Suprapubic skin (tissue), 4 donors: ENCODE data around the gene MRPL40. TPM values are rescaled to one million over a fixed set of nuclear protein-coding genes. Genes with fewer than 3 reads are reported as not detected.
A peak's percentile ranks its signal among the peaks of the same experiment; 100 is the strongest.

Experiments
- DNase-seq, 2 donors: peaks; one replicate each; pipeline ENCODE4 v3.0.0-alpha.2; 2019; ENCODE audit warnings: low spot score in 2 of 2
- H3K27ac ChIP-seq: fragments of 200-600 bp; sonication (generic); one replicate; pipeline ENCODE4 v1.5.1; 2019
- H3K27me3 ChIP-seq: fragments of 200-600 bp; sonication (generic); one replicate; pipeline ENCODE4 v1.5.1; 2019
- H3K36me3 ChIP-seq: fragments of 200-600 bp; sonication (generic); one replicate; pipeline ENCODE4 v1.5.1; 2019
- H3K4me1 ChIP-seq: fragments of 200-600 bp; sonication (generic); one replicate; pipeline ENCODE4 v1.5.1; 2019
- H3K4me3 ChIP-seq: fragments of 200-600 bp; sonication (generic); one replicate; pipeline ENCODE4 v1.5.1; 2019; ENCODE audit warnings: mild to moderate bottlenecking
- H3K9me3 ChIP-seq: fragments of 200-600 bp; sonication (generic); one replicate; pipeline ENCODE4 v1.5.1; 2019
- EP300 ChIP-seq: sonication (generic); formaldehyde crosslinking; IDR thresholded peaks from one replicate; pipeline ENCODE4 v1.6.1; 2017; ENCODE audit warnings: antibody characterized with exemption
- POLR2A ChIP-seq, 2 donors: fragments of 450-650 bp; IDR thresholded peaks; one replicate each; pipeline ENCODE4 v1.6.1; 2017; ENCODE audit warnings: antibody characterized with exemption in 2 of 2, mild to moderate bottlenecking in 2 of 2, moderate library complexity in 2 of 2
- POLR2AphosphoS5 ChIP-seq, 3 donors: sonication (generic); formaldehyde crosslinking; IDR thresholded peaks; one replicate each; pipeline ENCODE4 v1.6.1; 2017; ENCODE audit warnings: antibody characterized with exemption in 3 of 3
- WGBS: methylation state at CpG from one replicate; pipeline ENCODE4 v1.1.5; 2018; 5-methylcytosine and 5-hydroxymethylcytosine counted together
- total RNA-seq, 4 donors: library from RNA; depleted of rRNA; stranded (reverse); fragments of >200 nt; gene quantifications; one replicate each; pipeline ENCODE4 v1.1.0, GENCODE V29; 2016
- TF ChIP-seq, protein P1 (sequence below), 2 donors: fragments of 200-600 bp in 1 of 2; fragments of 450-650 bp in 1 of 2; sonication (generic) in 1 of 2; IDR thresholded peaks; one replicate each; pipeline ENCODE4 v1.5.1; 2016 to 2019; ENCODE audit warnings: antibody characterized with exemption in 2 of 2, mild to moderate bottlenecking in 1 of 2, moderate library complexity in 1 of 2

Gene MRPL40
- total RNA-seq, 4 donors from 2014 or later: 19.1 to 33.9 (median 22.7) TPM

- no peak for DNase-seq
- Histone ChIP-seq H3K36me3 (peaks cover 75% of the 10 kb centered on the region), H3K27me3 (no peaks in the 10 kb centered on the region), H3K4me3 (no peak overlapping the region), H3K9me3 (no peaks in the 10 kb centered on the region), H3K4me1 (peaks cover 3% of the 10 kb centered on the region), H3K27ac (no peak overlapping the region)
- TF ChIP-seq POLR2AphosphoS5 (IDR thresholded peaks at IDR 0.05) (no peak), EP300 (no peak), POLR2A (IDR thresholded peaks at IDR 0.05) (no peak)
- TF ChIP-seq, protein P1, sequence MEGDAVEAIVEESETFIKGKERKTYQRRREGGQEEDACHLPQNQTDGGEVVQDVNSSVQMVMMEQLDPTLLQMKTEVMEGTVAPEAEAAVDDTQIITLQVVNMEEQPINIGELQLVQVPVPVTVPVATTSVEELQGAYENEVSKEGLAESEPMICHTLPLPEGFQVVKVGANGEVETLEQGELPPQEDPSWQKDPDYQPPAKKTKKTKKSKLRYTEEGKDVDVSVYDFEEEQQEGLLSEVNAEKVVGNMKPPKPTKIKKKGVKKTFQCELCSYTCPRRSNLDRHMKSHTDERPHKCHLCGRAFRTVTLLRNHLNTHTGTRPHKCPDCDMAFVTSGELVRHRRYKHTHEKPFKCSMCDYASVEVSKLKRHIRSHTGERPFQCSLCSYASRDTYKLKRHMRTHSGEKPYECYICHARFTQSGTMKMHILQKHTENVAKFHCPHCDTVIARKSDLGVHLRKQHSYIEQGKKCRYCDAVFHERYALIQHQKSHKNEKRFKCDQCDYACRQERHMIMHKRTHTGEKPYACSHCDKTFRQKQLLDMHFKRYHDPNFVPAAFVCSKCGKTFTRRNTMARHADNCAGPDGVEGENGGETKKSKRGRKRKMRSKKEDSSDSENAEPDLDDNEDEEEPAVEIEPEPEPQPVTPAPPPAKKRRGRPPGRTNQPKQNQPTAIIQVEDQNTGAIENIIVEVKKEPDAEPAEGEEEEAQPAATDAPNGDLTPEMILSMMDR (IDR thresholded peaks at IDR 0.05): no peak
- WGBS: 73% methylated on average over 2 of the region's 2 CpGs
Measured at GRCh38 chr22:19460036-19460435, 27.7 kb downstream of the MRPL40 start.

DNA sequence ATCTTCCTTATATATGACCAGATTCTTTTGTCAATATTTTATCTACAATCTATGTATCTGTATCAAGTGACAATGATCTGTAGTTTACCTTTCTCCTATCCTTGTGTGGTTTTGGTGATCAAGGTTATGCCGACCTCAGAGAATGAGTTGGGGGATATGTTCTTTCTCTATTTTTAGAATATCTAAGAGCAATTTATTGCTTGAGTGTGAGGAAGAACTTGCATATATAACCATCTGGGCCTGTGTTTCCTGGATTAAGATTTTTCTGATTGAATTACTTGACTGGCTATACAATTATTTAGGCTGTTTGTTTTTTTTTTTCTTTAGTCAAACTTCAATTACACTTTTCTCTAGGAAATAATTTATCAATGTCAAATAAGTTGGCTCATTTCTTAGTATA, 29.2 kb downstream of the MRPL40 start:
- TF ChIP-seq, protein P1 (IDR thresholded peaks at IDR 0.05): no peak
- TF ChIP-seq POLR2AphosphoS5 (IDR thresholded peaks at IDR 0.05) (no peak), POLR2A (IDR thresholded peaks at IDR 0.05) (no peak), EP300 (no peak)
- no peak for DNase-seq
- 96% methylated on average over 1 of the region's 1 CpG for WGBS
- peaks cover 75% of the 10 kb centered on the region for H3K36me3 ChIP-seq
- no peaks in the 10 kb centered on the region for H3K27me3 ChIP-seq
- no peaks in the 10 kb centered on the region for H3K9me3 ChIP-seq
- peaks cover 3% of the 10 kb centered on the region for H3K4me1 ChIP-seq
- H3K4me3 ChIP-seq: no peak overlapping the region
- H3K27ac ChIP-seq: no peak overlapping the region

DNA sequence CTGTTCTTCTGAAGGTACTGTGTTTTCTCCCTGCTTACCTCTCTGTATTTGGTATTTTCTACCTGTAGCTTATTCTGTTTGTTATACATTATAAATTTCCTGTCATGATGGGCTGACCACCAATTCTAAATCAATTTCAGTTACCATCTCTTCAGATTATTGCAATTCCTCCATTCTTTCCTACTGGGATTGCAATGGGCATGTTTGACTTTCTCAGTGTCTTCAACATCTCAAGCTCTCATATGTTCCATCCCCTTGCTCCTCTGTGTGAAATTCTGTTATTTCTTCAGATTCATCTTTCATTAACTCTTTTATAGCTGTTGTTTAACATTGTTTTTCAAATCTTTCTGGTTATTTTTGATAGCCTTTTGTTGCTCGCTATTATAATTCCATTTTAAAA, 30.7 kb downstream of the MRPL40 start:
- no peak overlapping the region for H3K4me3 ChIP-seq
- no peaks in the 10 kb centered on the region for H3K9me3 ChIP-seq
- WGBS: 97% methylated on average over 1 of the region's 1 CpG
- TF ChIP-seq, protein P1 (IDR thresholded peaks at IDR 0.05): no peak
- TF ChIP-seq POLR2AphosphoS5 (IDR thresholded peaks at IDR 0.05) (no peak), POLR2A (IDR thresholded peaks at IDR 0.05) (no peak), EP300 (no peak)
- DNase-seq: no peak
- no peaks in the 10 kb centered on the region for H3K27me3 ChIP-seq
- peaks cover 75% of the 10 kb centered on the region for H3K36me3 ChIP-seq
- H3K27ac ChIP-seq: no peak overlapping the region
- peaks cover 3% of the 10 kb centered on the region for H3K4me1 ChIP-seq

- Histone ChIP-seq H3K36me3 (peaks cover 75% of the 10 kb centered on the region), H3K27me3 (no peaks in the 10 kb centered on the region), H3K4me3 (no peak overlapping the region), H3K4me1 (peaks cover 3% of the 10 kb centered on the region), H3K27ac (no peak overlapping the region), H3K9me3 (no peaks in the 10 kb centered on the region)
- no peak for DNase-seq
- WGBS: 68% methylated on average over 7 of the region's 7 CpGs
- TF ChIP-seq EP300 (no peak), POLR2AphosphoS5 (IDR thresholded peaks at IDR 0.05) (no peak), POLR2A (IDR thresholded peaks at IDR 0.05) (no peak)
- TF ChIP-seq, protein P1 (IDR thresholded peaks at IDR 0.05): no peak
Measured at GRCh38 chr22:19463491-19464469, 31.4 kb downstream of the MRPL40 start.

- TF ChIP-seq POLR2A (IDR thresholded peaks at IDR 0.05) (no peak), EP300 (no peak), POLR2AphosphoS5 (IDR thresholded peaks at IDR 0.05) (no peak)
- TF ChIP-seq, protein P1 (IDR thresholded peaks at IDR 0.05): no peak
- 82% methylated on average over 1 of the region's 1 CpG for WGBS
- no peak overlapping the region for H3K4me3 ChIP-seq
- peaks cover 76% of the 10 kb centered on the region for H3K36me3 ChIP-seq
- peaks cover 3% of the 10 kb centered on the region for H3K4me1 ChIP-seq
- no peaks in the 10 kb centered on the region for H3K27me3 ChIP-seq
- H3K27ac ChIP-seq: no peak overlapping the region
- no peaks in the 10 kb centered on the region for H3K9me3 ChIP-seq
- DNase-seq: peak in 1 of 2 donors; percentile 32
Measured at GRCh38 chr22:19464546-19464945, 32.2 kb downstream of the MRPL40 start.
